ENCODE data around the gene DENND4A. TPM values are rescaled to one million over a fixed set of nuclear protein-coding genes. Genes with fewer than 3 reads are reported as not detected.

Gene DENND4A
- total RNA-seq, 1 experiment from 2014 or later: 13.2 TPM

DNA sequence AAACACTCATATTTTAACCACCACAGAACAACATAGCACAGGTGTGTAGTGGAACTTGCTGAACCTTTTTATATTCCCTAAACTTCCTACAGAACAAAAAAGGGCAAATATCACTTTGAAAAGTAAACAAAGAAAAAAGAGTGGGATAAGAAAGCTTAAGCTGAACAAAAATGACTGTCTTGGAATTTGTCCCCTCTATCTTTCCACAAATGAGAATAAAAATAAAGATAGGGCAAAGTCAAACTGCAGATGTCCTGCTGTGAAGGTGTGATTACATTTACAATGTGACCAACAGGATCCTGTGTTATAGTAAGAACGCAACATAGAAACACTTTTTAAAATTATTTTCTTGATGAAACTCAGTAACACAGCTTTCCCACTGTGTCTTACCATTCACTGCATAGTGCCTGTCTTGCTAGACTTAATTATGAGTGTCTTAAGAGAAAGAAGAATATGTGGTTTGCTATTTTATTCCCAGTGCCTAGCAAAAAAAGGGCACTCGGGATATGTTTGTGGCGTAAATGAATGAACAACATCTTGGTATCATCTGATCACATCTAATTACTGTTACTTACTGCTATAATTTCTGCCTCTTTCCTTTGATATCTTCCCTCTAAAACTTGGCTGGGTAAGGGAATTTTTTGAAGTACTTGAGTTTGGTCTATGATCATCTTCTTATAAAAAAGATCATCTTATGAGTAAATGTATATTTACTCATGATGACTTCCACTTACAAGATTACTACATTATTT is 67.5 kb downstream of the DENND4A start:
- Histone ChIP-seq H3K27ac (ENCODE audit: low read depth, low read length, poor library complexity, severe bottlenecking) (no peak overlapping the region), H3K27me3 (replicated peaks; ENCODE audit: insufficient read depth, low read depth, low read length, poor library complexity) (no peaks in the 10 kb centered on the region), H3K9me3 (ENCODE audit: low read depth, low read length, poor library complexity, severe bottlenecking) (no peaks in the 10 kb centered on the region), H3K36me3 (ENCODE audit: insufficient read depth, low read length, poor library complexity, severe bottlenecking) (no peaks in the 10 kb centered on the region), H3K4me1 (ENCODE audit: insufficient read depth, low read length, poor library complexity, severe bottlenecking) (no peaks in the 10 kb centered on the region), H3K4me3 (ENCODE audit: low read depth, low read length, poor library complexity, severe bottlenecking) (no peak overlapping the region)
- POLR2A ChIA-PET (ENCODE audit: low non-redundant PET): no interaction called here
- CTCF ChIA-PET: no interaction called here
- no peak for DNase-seq (ENCODE audit: low spot score)
- TF ChIP-seq EZH2 (IDR thresholded peaks at IDR 0.05; ENCODE audit: borderline replicate concordance, low read depth, low read length, poor library complexity, severe bottlenecking) (no peak), CTCF (conservative IDR thresholded peaks at IDR 0.05; ENCODE audit: low read depth, low read length) (no peak)
- intact Hi-C loops (cut with micrococcal nuclease; ENCODE audit: unreplicated experiment): no loop called here
- BruUV-seq (replicated peaks): no TSS peak

DNA sequence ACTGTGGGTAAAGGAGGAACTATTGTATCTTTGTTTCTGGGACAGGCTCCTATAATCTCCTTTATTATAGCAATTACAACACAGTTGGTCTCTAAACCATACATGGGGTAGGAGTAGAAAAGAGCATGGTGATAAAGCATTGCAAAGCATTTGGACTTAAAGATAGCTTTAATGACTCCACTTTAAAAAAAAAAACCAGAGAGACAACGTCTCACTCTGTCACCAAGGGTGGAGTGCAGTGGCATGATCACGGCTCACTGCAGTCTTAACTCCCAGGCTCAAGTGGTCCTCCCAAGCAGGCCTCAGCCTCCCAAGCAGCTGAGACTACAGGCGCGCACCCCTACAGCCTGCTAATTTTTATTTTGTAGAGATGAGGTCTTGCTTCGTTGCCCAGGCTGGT is 68.2 kb downstream of the DENND4A start:
- BruUV-seq (replicated peaks): no TSS peak
- ChIA-PET POLR2A (ENCODE audit: low non-redundant PET) (no interaction called here), CTCF (no interaction called here)
- intact Hi-C loops (cut with micrococcal nuclease; ENCODE audit: unreplicated experiment): no loop called here
- Histone ChIP-seq H3K4me3 (ENCODE audit: low read depth, low read length, poor library complexity, severe bottlenecking) (no peak overlapping the region), H3K27ac (ENCODE audit: low read depth, low read length, poor library complexity, severe bottlenecking) (no peak overlapping the region), H3K27me3 (replicated peaks; ENCODE audit: insufficient read depth, low read depth, low read length, poor library complexity) (no peaks in the 10 kb centered on the region), H3K36me3 (ENCODE audit: insufficient read depth, low read length, poor library complexity, severe bottlenecking) (no peaks in the 10 kb centered on the region), H3K9me3 (ENCODE audit: low read depth, low read length, poor library complexity, severe bottlenecking) (no peaks in the 10 kb centered on the region), H3K4me1 (ENCODE audit: insufficient read depth, low read length, poor library complexity, severe bottlenecking) (no peaks in the 10 kb centered on the region)
- TF ChIP-seq CTCF (conservative IDR thresholded peaks at IDR 0.05; ENCODE audit: low read depth, low read length) (no peak), EZH2 (IDR thresholded peaks at IDR 0.05; ENCODE audit: borderline replicate concordance, low read depth, low read length, poor library complexity, severe bottlenecking) (no peak)
- DNase-seq (ENCODE audit: low spot score): no peak

DNA sequence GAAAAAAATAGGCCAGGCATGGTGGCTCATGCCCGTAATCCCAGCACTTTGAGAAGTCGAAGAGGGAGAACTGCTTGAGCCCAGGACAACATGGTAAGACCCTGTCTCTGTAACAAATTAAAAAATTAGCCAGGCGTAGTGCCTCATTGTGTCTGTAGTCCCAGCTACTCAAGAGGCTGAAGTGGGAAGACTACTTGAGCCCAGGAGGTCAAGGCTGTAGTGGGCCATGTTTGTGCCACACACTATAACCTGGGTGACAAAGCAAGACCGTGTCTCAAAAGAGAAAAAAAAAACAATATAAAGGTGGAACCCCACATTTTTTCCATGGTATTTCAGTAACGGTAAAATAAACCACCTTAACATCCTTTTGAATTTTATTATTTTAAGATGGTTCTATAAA is 69.9 kb downstream of the DENND4A start:
- no TSS peak for BruUV-seq (replicated peaks)
- no peak overlapping the region for H3K27ac ChIP-seq (ENCODE audit: low read depth, low read length, poor library complexity, severe bottlenecking)
- intact Hi-C loops (cut with micrococcal nuclease; ENCODE audit: unreplicated experiment): no loop called here
- no peaks in the 10 kb centered on the region for H3K9me3 ChIP-seq (ENCODE audit: low read depth, low read length, poor library complexity, severe bottlenecking)
- DNase-seq (ENCODE audit: low spot score): no peak
- H3K4me3 ChIP-seq (ENCODE audit: low read depth, low read length, poor library complexity, severe bottlenecking): no peak overlapping the region
- H3K36me3 ChIP-seq (ENCODE audit: insufficient read depth, low read length, poor library complexity, severe bottlenecking): no peaks in the 10 kb centered on the region
- no peaks in the 10 kb centered on the region for H3K4me1 ChIP-seq (ENCODE audit: insufficient read depth, low read length, poor library complexity, severe bottlenecking)
- ChIA-PET CTCF (no interaction called here), POLR2A (ENCODE audit: low non-redundant PET) (no interaction called here)
- TF ChIP-seq CTCF (conservative IDR thresholded peaks at IDR 0.05; ENCODE audit: low read depth, low read length): no peak
- TF ChIP-seq EZH2 (IDR thresholded peaks at IDR 0.05; ENCODE audit: borderline replicate concordance, low read depth, low read length, poor library complexity, severe bottlenecking): no peak
- no peaks in the 10 kb centered on the region for H3K27me3 ChIP-seq (replicated peaks; ENCODE audit: insufficient read depth, low read depth, low read length, poor library complexity)

Measured in A673 (cell line).